Measurements from ENCODE around the gene PHYKPL. TPM values are rescaled to one million over a fixed set of nuclear protein-coding genes. Genes with fewer than 3 reads are reported as not detected.

The PHYKPL gene
- total RNA-seq, 3 donors from 2014 or later (not counting 1 experiment from before 2014, with no cell fraction given): 111 to 134 (median 131) TPM

DNA sequence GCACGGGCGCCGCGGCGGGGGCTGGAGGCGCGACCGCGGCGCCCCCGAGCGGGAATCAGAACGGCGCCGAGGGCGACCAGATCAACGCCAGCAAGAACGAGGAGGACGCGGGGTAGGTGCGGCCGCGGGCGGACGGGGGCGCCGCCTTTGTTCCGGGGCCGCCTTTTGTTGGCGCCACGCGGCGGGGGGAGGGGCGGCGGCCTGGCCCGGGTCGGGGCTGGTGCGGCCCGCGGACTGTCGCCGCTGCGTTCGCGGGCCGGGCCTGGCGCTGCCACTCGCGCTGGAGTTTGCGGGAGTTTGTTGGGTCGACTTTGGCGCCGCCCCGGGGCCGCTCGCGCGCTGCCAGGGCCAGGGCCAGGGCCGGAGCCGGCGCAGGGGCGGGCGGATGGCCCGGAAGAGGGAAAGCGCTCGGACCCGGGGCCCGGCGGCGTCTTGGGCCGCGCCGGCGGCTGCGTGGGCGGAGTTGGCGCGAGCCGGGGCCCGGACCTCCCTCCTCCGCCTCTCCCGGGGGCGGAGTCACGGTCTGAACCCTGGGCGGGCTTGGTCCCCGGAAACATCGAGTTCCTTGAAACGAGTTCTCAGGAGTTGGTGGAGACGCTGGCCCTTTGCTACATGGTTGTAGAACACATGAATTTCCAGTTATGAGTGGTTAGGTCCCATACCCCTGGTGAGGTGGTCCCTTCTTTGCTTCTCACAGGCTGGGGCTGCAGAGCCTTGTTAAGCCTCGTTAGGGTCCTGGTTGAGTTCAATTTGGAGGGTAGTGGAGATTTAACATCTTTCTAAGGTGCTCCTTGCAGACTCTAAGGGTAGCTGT is 27.5 kb downstream of the PHYKPL start:
- Histone ChIP-seq H3K4me3 (ENCODE audit: low read length) (peak overlapping the region; percentile 69), H3K36me3 (ENCODE audit: control insufficient read depth, insufficient read depth, low read length) (peaks cover 37% of the 10 kb centered on the region), H3K4me1 (ENCODE audit: control insufficient read depth, insufficient read depth, low read length) (peaks cover 27% of the 10 kb centered on the region), H3K27ac (ENCODE audit: low read length) (peak overlapping the region; percentile 51), H3K27me3 (ENCODE audit: control insufficient read depth, insufficient read depth, low read length) (no peaks in the 10 kb centered on the region), H3K9me3 (ENCODE audit: control insufficient read depth, insufficient read depth, low read length) (no peaks in the 10 kb centered on the region)
- H3K27me3 Mint-ChIP-seq (ENCODE audit: low read depth in 2 of 2): no peaks in the 10 kb centered on the region
- peak overlapping the region; percentile 100 for H3K4me3 Mint-ChIP-seq
- ATAC-seq (peak; percentile 53 to 62 (median 53)), DNase-seq (peak; percentile 65 to 82)
- H3K4me1 Mint-ChIP-seq: peaks cover 34 to 42% of the 10 kb centered on the region in 2 donors
- H3K9me3 Mint-ChIP-seq: no peaks in the 10 kb centered on the region
- H3K36me3 Mint-ChIP-seq: no peaks in the 10 kb centered on the region
- peak overlapping the region; percentile 85 to 98 for H3K27ac Mint-ChIP-seq
- WGBS (ENCODE audit: insufficient coverage): under 1% methylated on average over 90 of the region's 90 CpGs
- TF ChIP-seq CTCF (IDR thresholded peaks at IDR 0.05): no peak
- intact Hi-C loops (cut with micrococcal nuclease): no loop called here

- Mint-ChIP-seq H3K36me3 (no peaks in the 10 kb centered on the region), H3K4me1 (peaks cover 34% of the 10 kb centered on the region in 2 donors), H3K27me3 (ENCODE audit: low read depth in 2 of 2) (no peaks in the 10 kb centered on the region), H3K9me3 (no peaks in the 10 kb centered on the region), H3K27ac (peak within 1 kb of the TSS; percentile 97 to 98), H3K4me3 (peak within 1 kb of the TSS; percentile 100)
- Histone ChIP-seq H3K36me3 (ENCODE audit: control insufficient read depth, insufficient read depth, low read length) (peaks cover 29% of the 10 kb centered on the region), H3K27me3 (ENCODE audit: control insufficient read depth, insufficient read depth, low read length) (no peaks in the 10 kb centered on the region), H3K9me3 (ENCODE audit: control insufficient read depth, insufficient read depth, low read length) (no peaks in the 10 kb centered on the region), H3K27ac (ENCODE audit: low read length) (peak within 1 kb of the TSS; percentile 51), H3K4me3 (ENCODE audit: low read length) (peak within 1 kb of the TSS; percentile 69), H3K4me1 (ENCODE audit: control insufficient read depth, insufficient read depth, low read length) (peaks cover 27% of the 10 kb centered on the region)
- TF ChIP-seq CTCF (IDR thresholded peaks at IDR 0.05): no peak
- intact Hi-C loops (cut with micrococcal nuclease): no loop called here
- ATAC-seq: peak; percentile 81 to 95 (median 85)
- peak; percentile 97 to 99 for DNase-seq
- under 1% methylated on average over 96 of the region's 96 CpGs for WGBS (ENCODE audit: insufficient coverage)
Observed at GRCh38 chr5:178204182-178204934, 28.2 kb downstream of the PHYKPL start, which contains the start of gene HNRNPAB. Gene HNRNPAB, plus strand, starts transcription at chr5:178204533. Its CDS starts 305 bp downstream, at chr5:178204838.

DNA sequence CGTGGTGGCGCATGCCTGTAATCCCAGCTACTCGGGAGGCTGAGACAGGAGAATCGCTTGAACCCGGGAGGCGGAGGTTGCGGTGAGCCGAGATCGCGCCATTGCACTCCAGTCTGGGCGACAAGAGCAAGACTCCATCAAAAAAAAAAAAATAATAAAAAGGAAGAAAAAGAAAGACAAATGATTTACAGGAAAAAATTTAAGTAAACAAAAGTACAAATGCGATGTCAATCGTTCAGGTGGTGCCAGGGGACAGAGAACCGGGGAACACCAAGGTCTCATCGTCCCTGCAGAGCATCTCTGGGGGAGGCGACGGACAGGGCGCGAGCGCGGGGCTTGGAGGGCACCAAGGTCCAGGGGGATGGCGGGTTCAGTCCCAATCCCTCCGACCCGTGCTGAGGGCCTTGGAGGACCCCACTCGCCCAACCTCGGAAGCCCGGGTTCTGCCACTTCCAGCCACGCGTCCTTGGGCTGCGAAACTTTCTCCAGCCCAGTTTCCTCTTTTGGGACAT is 28.9 kb downstream of the PHYKPL start:
- peaks cover 27% of the 10 kb centered on the region for H3K4me1 ChIP-seq (ENCODE audit: control insufficient read depth, insufficient read depth, low read length)
- no peak for DNase-seq
- H3K9me3 ChIP-seq (ENCODE audit: control insufficient read depth, insufficient read depth, low read length): no peaks in the 10 kb centered on the region
- Mint-ChIP-seq H3K36me3 (no peaks in the 10 kb centered on the region), H3K4me1 (peaks cover 33 to 34% of the 10 kb centered on the region in 2 donors), H3K4me3 (peak overlapping the region; percentile 100), H3K27ac (peak overlapping the region; percentile 97 to 98), H3K9me3 (no peaks in the 10 kb centered on the region), H3K27me3 (ENCODE audit: low read depth in 2 of 2) (no peaks in the 10 kb centered on the region)
- H3K27me3 ChIP-seq (ENCODE audit: control insufficient read depth, insufficient read depth, low read length): no peaks in the 10 kb centered on the region
- H3K36me3 ChIP-seq (ENCODE audit: control insufficient read depth, insufficient read depth, low read length): peaks cover 23% of the 10 kb centered on the region
- peak overlapping the region; percentile 28 for H3K27ac ChIP-seq (ENCODE audit: low read length)
- WGBS (ENCODE audit: insufficient coverage): 11% methylated on average over 22 of the region's 30 CpGs
- peak in 2 of 3 donors; percentile 5 to 11 for ATAC-seq
- intact Hi-C loops (cut with micrococcal nuclease): no loop called here
- TF ChIP-seq CTCF (IDR thresholded peaks at IDR 0.05): no peak
- peak overlapping the region; percentile 69 for H3K4me3 ChIP-seq (ENCODE audit: low read length)

Measured in natural killer cell (primary cell).